ENCODE measurements around the gene NCKAP5.

The NCKAP5 gene

DNA sequence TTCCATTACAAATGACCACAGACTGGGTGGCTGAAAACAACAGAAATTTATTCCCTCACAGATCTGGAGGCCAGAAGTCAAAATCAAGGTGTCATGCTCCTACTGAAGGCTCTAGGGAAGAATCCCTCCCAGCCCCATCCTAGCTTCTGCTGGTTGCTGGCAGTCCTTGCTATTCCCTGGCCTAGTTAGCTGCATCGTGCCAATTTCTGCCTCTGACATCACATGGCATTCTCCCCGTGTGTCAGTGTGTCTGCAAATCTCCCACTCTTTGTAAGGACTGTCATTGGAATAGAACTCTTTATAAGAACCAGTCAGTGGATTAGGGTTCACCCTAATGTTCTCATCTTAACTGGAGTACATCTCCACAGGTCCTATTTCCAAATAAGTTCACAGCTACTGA, 30.5 kb upstream of the NCKAP5 start:
- no peaks in the 10 kb centered on the region for H3K36me3 ChIP-seq (ENCODE audit: control insufficient read depth in 1 of 2, insufficient read depth in 2 of 2, low read depth in 1 of 2, low read length in 2 of 2)
- no peak overlapping the region for H3K23ac ChIP-seq (ENCODE audit: low read length in 2 of 2)
- no peak overlapping the region for H2BK120ac ChIP-seq (ENCODE audit: low read depth, low read length)
- no peak overlapping the region for H3K18ac ChIP-seq (ENCODE audit: low read depth in 1 of 2, low read length in 2 of 2)
- peaks cover 0 to 6% of the 10 kb centered on the region in 2 experiments for H3K27me3 ChIP-seq (ENCODE audit: control insufficient read depth in 1 of 2, insufficient read depth in 1 of 2, low read length in 2 of 2)
- no peak overlapping the region for H4K91ac ChIP-seq (ENCODE audit: low read length)
- H3K4me1 ChIP-seq (ENCODE audit: control insufficient read depth, insufficient read depth, low read depth, low read length), result peaks cover 3% of the 10 kb centered on the region
- H3K14ac ChIP-seq (ENCODE audit: low read length in 2 of 2), result no peak overlapping the region
- H3K4ac ChIP-seq (ENCODE audit: low read depth in 1 of 2, low read length in 2 of 2), result no peak overlapping the region
- no peak overlapping the region for H3K27ac ChIP-seq (ENCODE audit: low read length, poor library complexity, severe bottlenecking)
- no peak overlapping the region for H3K4me3 ChIP-seq (ENCODE audit: insufficient read depth in 1 of 2, low read depth in 1 of 2, low read length in 2 of 2)
- H3K79me1 ChIP-seq (replicated peaks; ENCODE audit: low read length, poor library complexity, severe bottlenecking), result no peaks in the 10 kb centered on the region
- H2BK15ac ChIP-seq (ENCODE audit: low read depth, poor library complexity, severe bottlenecking), result no peak overlapping the region
- no peak overlapping the region for H3K9ac ChIP-seq (ENCODE audit: low read length)
- WGBS, result 94% methylated on average over 2 of the region's 2 CpGs
- no peak overlapping the region for H4K8ac ChIP-seq (ENCODE audit: low read length)
- H3K4me2 ChIP-seq (ENCODE audit: low read length, poor library complexity, severe bottlenecking), result no peak overlapping the region
- DNase-seq, result no peak
- no peaks in the 10 kb centered on the region for H3K9me3 ChIP-seq (ENCODE audit: control insufficient read depth, low read length)
- no peak overlapping the region for H2BK5ac ChIP-seq (ENCODE audit: low read depth, low read length, poor library complexity, severe bottlenecking)
- no peak overlapping the region for H2AFZ ChIP-seq (ENCODE audit: low read depth, low read length)
- H2AK5ac ChIP-seq (ENCODE audit: low read length, severe bottlenecking), result no peak overlapping the region
- no peak overlapping the region for H2BK12ac ChIP-seq (ENCODE audit: low read length in 2 of 2)

DNA sequence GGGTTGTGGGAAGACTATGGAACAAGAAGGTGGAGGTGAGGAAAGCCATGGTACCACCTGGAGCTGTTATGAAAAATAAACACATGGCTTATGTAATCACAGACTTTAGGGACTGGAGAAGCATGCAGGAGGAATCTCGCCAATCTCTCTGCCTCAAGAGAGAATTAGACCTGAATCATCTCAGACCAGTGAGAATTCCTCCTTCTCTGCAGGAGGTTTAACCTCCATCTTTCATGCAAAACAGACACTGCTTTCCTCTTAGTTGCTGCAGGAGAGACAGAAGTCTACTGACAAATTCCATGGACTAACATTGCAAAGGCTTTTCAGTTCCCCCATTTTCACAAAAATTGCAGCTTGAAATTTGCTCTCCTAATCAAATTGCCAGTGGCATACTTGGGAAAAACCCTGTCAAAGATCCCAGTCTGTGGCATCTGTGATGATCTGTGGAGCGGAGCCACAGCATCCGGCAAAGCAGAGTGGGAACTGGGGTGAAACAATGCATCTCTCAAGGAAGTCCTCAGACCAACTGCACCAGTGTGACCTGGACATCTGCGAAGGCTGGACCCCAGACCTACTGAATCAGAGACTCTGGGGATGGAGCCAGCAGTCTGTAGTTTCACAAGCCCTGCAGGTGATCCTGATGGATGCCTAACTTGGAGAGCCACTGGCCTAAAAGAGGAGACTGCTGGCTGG, 28.6 kb upstream of the NCKAP5 start:
- Histone ChIP-seq H3K27ac (ENCODE audit: low read length, poor library complexity, severe bottlenecking) (no peak overlapping the region), H3K27me3 (ENCODE audit: control insufficient read depth in 1 of 2, insufficient read depth in 1 of 2, low read length in 2 of 2) (peaks cover 0 to 4% of the 10 kb centered on the region in 2 experiments), H3K18ac (ENCODE audit: low read depth in 1 of 2, low read length in 2 of 2) (no peak overlapping the region), H3K4ac (ENCODE audit: low read depth in 1 of 2, low read length in 2 of 2) (no peak overlapping the region), H3K9me3 (ENCODE audit: control insufficient read depth, low read length) (no peaks in the 10 kb centered on the region), H3K4me1 (ENCODE audit: control insufficient read depth, insufficient read depth, low read depth, low read length) (peaks cover 3% of the 10 kb centered on the region), H3K9ac (ENCODE audit: low read length) (no peak overlapping the region), H3K14ac (ENCODE audit: low read length in 2 of 2) (no peak overlapping the region), H2BK5ac (ENCODE audit: low read depth, low read length, poor library complexity, severe bottlenecking) (no peak overlapping the region), H4K8ac (ENCODE audit: low read length) (no peak overlapping the region), H2AK5ac (ENCODE audit: low read length, severe bottlenecking) (no peak overlapping the region), H2BK15ac (ENCODE audit: low read depth, poor library complexity, severe bottlenecking) (no peak overlapping the region), H3K4me2 (ENCODE audit: low read length, poor library complexity, severe bottlenecking) (no peak overlapping the region), H3K36me3 (ENCODE audit: control insufficient read depth in 1 of 2, insufficient read depth in 2 of 2, low read depth in 1 of 2, low read length in 2 of 2) (no peaks in the 10 kb centered on the region), H3K23ac (ENCODE audit: low read length in 2 of 2) (no peak overlapping the region), H3K4me3 (ENCODE audit: insufficient read depth in 1 of 2, low read depth in 1 of 2, low read length in 2 of 2) (no peak overlapping the region), H2AFZ (ENCODE audit: low read depth, low read length) (no peak overlapping the region), H4K91ac (ENCODE audit: low read length) (no peak overlapping the region), H2BK12ac (ENCODE audit: low read length in 2 of 2) (no peak overlapping the region), H3K79me1 (replicated peaks; ENCODE audit: low read length, poor library complexity, severe bottlenecking) (no peaks in the 10 kb centered on the region), H2BK120ac (ENCODE audit: low read depth, low read length) (no peak overlapping the region)
- 62% methylated on average over 4 of the region's 4 CpGs for WGBS
- no peak for DNase-seq

DNA sequence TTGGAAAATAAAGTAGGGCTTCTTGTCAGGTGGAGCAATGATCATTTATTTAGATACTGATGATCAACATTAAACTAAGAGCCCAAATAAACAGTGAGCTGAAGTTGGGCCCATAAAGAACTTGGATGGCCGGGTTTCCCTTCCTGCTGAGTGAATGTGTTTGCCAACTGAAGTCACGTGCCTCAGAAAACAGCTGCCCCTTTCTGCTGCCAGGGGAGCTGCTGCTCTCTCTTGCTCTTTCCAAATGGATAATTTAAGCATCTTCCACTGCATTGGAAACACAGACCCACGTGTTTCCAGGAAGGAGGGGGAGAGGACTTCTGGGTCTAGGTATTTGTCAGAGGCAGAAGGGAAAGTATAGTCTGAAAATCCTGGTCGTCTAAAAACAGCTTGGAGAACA, 22.9 kb upstream of the NCKAP5 start:
- H2BK120ac ChIP-seq (ENCODE audit: low read depth, low read length), result no peak overlapping the region
- H3K27me3 ChIP-seq (ENCODE audit: control insufficient read depth in 1 of 2, insufficient read depth in 1 of 2, low read length in 2 of 2), result peaks cover 0 to 6% of the 10 kb centered on the region in 2 experiments
- H3K4me2 ChIP-seq (ENCODE audit: low read length, poor library complexity, severe bottlenecking), result no peak overlapping the region
- H2BK12ac ChIP-seq (ENCODE audit: low read length in 2 of 2), result no peak overlapping the region
- H3K14ac ChIP-seq (ENCODE audit: low read length in 2 of 2), result no peak overlapping the region
- H3K9ac ChIP-seq (ENCODE audit: low read length), result no peak overlapping the region
- H3K23ac ChIP-seq (ENCODE audit: low read length in 2 of 2), result no peak overlapping the region
- H3K4me3 ChIP-seq (ENCODE audit: insufficient read depth in 1 of 2, low read depth in 1 of 2, low read length in 2 of 2), result peak overlapping the region in 1 of 2 experiments; percentile 45
- H4K8ac ChIP-seq (ENCODE audit: low read length), result no peak overlapping the region
- H2BK15ac ChIP-seq (ENCODE audit: low read depth, poor library complexity, severe bottlenecking), result no peak overlapping the region
- H3K9me3 ChIP-seq (ENCODE audit: control insufficient read depth, low read length), result no peaks in the 10 kb centered on the region
- DNase-seq, result no peak
- H3K79me1 ChIP-seq (replicated peaks; ENCODE audit: low read length, poor library complexity, severe bottlenecking), result no peaks in the 10 kb centered on the region
- no peak overlapping the region for H3K18ac ChIP-seq (ENCODE audit: low read depth in 1 of 2, low read length in 2 of 2)
- no peak overlapping the region for H4K91ac ChIP-seq (ENCODE audit: low read length)
- no peak overlapping the region for H3K27ac ChIP-seq (ENCODE audit: low read length, poor library complexity, severe bottlenecking)
- H3K4ac ChIP-seq (ENCODE audit: low read depth in 1 of 2, low read length in 2 of 2), result no peak overlapping the region
- peaks cover 4% of the 10 kb centered on the region for H3K4me1 ChIP-seq (ENCODE audit: control insufficient read depth, insufficient read depth, low read depth, low read length)
- H3K36me3 ChIP-seq (ENCODE audit: control insufficient read depth in 1 of 2, insufficient read depth in 2 of 2, low read depth in 1 of 2, low read length in 2 of 2), result no peaks in the 10 kb centered on the region
- no peak overlapping the region for H2AFZ ChIP-seq (ENCODE audit: low read depth, low read length)
- H2BK5ac ChIP-seq (ENCODE audit: low read depth, low read length, poor library complexity, severe bottlenecking), result no peak overlapping the region
- no peak overlapping the region for H2AK5ac ChIP-seq (ENCODE audit: low read length, severe bottlenecking)
- WGBS, result 69% methylated on average over 1 of the region's 4 CpGs

DNA sequence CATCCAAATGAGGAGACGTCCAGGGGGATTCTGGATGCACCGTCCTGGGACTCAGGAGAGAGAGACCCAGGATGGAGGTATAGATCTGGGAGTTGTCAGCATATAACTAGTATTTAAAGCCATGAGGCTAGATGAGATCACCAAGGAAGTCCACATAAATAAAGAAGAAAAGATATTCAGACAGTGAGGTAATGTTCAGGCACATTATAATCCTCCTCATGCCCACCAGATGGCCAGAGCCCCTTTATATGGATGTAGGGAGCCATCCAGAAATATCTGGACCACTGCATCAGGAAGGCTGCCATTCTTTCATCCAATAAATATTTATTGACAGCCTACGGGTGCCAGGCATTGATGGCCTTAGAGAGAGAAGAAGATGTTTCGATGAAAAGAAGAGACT, 21.2 kb upstream of the NCKAP5 start:
- H3K36me3 ChIP-seq (ENCODE audit: control insufficient read depth in 1 of 2, insufficient read depth in 2 of 2, low read depth in 1 of 2, low read length in 2 of 2), result no peaks in the 10 kb centered on the region

More for the DNA sequence above, 21.2 kb upstream of the NCKAP5 start:
- Histone ChIP-seq H3K23ac (ENCODE audit: low read length in 2 of 2) (no peak overlapping the region), H3K27ac (ENCODE audit: low read length, poor library complexity, severe bottlenecking) (no peak overlapping the region), H3K9me3 (ENCODE audit: control insufficient read depth, low read length) (no peaks in the 10 kb centered on the region), H3K4me2 (ENCODE audit: low read length, poor library complexity, severe bottlenecking) (no peak overlapping the region), H2BK120ac (ENCODE audit: low read depth, low read length) (no peak overlapping the region), H3K9ac (ENCODE audit: low read length) (no peak overlapping the region), H3K4me3 (ENCODE audit: insufficient read depth in 1 of 2, low read depth in 1 of 2, low read length in 2 of 2) (no peak overlapping the region), H2BK12ac (ENCODE audit: low read length in 2 of 2) (no peak overlapping the region), H3K14ac (ENCODE audit: low read length in 2 of 2) (no peak overlapping the region), H2AFZ (ENCODE audit: low read depth, low read length) (no peak overlapping the region), H4K91ac (ENCODE audit: low read length) (no peak overlapping the region), H3K4ac (ENCODE audit: low read depth in 1 of 2, low read length in 2 of 2) (no peak overlapping the region), H2BK5ac (ENCODE audit: low read depth, low read length, poor library complexity, severe bottlenecking) (no peak overlapping the region), H3K27me3 (ENCODE audit: control insufficient read depth in 1 of 2, insufficient read depth in 1 of 2, low read length in 2 of 2) (peaks cover 0 to 4% of the 10 kb centered on the region in 2 experiments), H2AK5ac (ENCODE audit: low read length, severe bottlenecking) (no peak overlapping the region), H3K18ac (ENCODE audit: low read depth in 1 of 2, low read length in 2 of 2) (no peak overlapping the region), H4K8ac (ENCODE audit: low read length) (no peak overlapping the region), H3K79me1 (replicated peaks; ENCODE audit: low read length, poor library complexity, severe bottlenecking) (no peaks in the 10 kb centered on the region), H3K4me1 (ENCODE audit: control insufficient read depth, insufficient read depth, low read depth, low read length) (peaks cover 4% of the 10 kb centered on the region), H2BK15ac (ENCODE audit: low read depth, poor library complexity, severe bottlenecking) (no peak overlapping the region)
- no peak for DNase-seq
- 83% methylated on average over 2 of the region's 4 CpGs for WGBS
